Measurements from ENCODE around the gene TMEM42.

TMEM42 gene

DNA sequence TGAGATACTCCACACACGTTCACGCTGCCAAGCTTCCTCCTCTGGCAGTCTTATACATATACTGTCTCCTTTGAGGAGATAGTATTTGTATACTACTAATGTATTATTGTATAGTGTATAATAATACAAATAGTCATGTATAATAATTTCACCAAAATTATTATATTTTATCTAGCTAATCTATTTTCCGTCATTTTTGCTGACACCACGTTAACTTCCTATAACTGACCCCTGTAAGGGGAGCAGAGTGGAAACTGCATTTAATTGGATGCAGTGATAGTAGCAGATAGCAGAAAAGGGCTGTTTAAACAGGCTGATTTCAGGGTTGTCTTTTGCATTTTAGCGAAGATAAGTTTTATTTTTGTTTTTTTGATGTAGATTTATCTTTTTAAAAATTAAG, 30.5 kb upstream of the TMEM42 start:
- Histone ChIP-seq H3K4me3 (ENCODE audit: low read depth, low read length) (no peak overlapping the region), H3K27ac (no peak overlapping the region), H3K9me3 (ENCODE audit: severe bottlenecking) (no peaks in the 10 kb centered on the region), H3K36me3 (peaks cover 59% of the 10 kb centered on the region), H3K27me3 (ENCODE audit: insufficient read depth, low read depth, severe bottlenecking) (no peaks in the 10 kb centered on the region)
- TF ChIP-seq, protein P1, sequence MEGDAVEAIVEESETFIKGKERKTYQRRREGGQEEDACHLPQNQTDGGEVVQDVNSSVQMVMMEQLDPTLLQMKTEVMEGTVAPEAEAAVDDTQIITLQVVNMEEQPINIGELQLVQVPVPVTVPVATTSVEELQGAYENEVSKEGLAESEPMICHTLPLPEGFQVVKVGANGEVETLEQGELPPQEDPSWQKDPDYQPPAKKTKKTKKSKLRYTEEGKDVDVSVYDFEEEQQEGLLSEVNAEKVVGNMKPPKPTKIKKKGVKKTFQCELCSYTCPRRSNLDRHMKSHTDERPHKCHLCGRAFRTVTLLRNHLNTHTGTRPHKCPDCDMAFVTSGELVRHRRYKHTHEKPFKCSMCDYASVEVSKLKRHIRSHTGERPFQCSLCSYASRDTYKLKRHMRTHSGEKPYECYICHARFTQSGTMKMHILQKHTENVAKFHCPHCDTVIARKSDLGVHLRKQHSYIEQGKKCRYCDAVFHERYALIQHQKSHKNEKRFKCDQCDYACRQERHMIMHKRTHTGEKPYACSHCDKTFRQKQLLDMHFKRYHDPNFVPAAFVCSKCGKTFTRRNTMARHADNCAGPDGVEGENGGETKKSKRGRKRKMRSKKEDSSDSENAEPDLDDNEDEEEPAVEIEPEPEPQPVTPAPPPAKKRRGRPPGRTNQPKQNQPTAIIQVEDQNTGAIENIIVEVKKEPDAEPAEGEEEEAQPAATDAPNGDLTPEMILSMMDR (IDR thresholded peaks at IDR 0.05; ENCODE audit: low read depth, low read length), result no peak
- DNase-seq, result no peak

DNA sequence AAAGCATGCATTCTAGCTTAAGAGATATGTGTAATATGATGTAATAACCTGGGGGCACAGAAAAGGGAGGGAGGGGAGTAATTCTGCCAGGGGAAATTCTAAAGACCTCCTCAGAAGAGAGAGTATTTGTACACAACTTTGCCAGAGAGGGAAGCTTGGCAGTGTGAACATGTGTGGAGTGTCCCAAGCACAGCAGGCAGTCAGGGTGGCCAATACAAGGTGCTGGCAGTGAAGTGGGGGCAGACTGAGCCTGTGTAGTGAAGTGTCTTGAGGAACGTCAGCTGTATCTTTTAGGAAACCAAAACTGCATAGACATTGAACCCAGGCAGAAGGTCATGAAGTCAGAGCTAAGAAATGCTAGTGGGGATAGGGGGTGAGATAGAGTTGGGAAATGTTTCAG, 29.7 kb upstream of the TMEM42 start:
- no peaks in the 10 kb centered on the region for H3K9me3 ChIP-seq (ENCODE audit: severe bottlenecking)
- peaks cover 59% of the 10 kb centered on the region for H3K36me3 ChIP-seq
- H3K27me3 ChIP-seq (ENCODE audit: insufficient read depth, low read depth, severe bottlenecking), result no peaks in the 10 kb centered on the region
- no peak overlapping the region for H3K27ac ChIP-seq
- no peak overlapping the region for H3K4me3 ChIP-seq (ENCODE audit: low read depth, low read length)
- DNase-seq, result no peak
- TF ChIP-seq, protein P1 (IDR thresholded peaks at IDR 0.05; ENCODE audit: low read depth, low read length), result no peak

DNA sequence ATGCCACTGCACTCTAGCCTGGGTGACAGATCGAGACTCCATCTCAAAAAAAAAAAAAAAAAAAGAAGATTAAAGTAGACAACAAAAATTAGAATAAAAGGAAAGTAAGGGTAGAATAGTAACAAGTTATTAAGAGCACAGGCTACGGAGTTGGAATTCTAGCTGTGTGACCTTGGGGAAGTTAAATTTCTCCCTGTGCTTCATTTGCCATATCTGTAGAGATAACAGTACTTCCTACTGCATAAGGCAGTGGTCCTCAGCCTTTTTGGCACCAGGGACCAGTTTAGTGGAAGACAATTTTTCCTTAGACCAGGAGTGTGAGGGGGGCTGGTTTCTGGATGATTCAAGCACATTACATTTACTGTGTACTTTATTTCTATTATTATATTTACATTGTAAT, 28.7 kb upstream of the TMEM42 start:
- Histone ChIP-seq H3K4me3 (ENCODE audit: low read depth, low read length) (no peak overlapping the region), H3K27me3 (ENCODE audit: insufficient read depth, low read depth, severe bottlenecking) (no peaks in the 10 kb centered on the region), H3K36me3 (peaks cover 59% of the 10 kb centered on the region), H3K9me3 (ENCODE audit: severe bottlenecking) (no peaks in the 10 kb centered on the region), H3K27ac (no peak overlapping the region)
- TF ChIP-seq, protein P1 (IDR thresholded peaks at IDR 0.05; ENCODE audit: low read depth, low read length), result no peak
- no peak for DNase-seq

GRCh38 chr3:44833394-44833793, 28.3 kb upstream of the TMEM42 start:
- TF ChIP-seq, protein P1 (IDR thresholded peaks at IDR 0.05; ENCODE audit: low read depth, low read length), result no peak
- no peak for DNase-seq
- Histone ChIP-seq H3K4me3 (ENCODE audit: low read depth, low read length) (no peak overlapping the region), H3K36me3 (peaks cover 59% of the 10 kb centered on the region), H3K27ac (no peak overlapping the region), H3K27me3 (ENCODE audit: insufficient read depth, low read depth, severe bottlenecking) (no peaks in the 10 kb centered on the region), H3K9me3 (ENCODE audit: severe bottlenecking) (no peaks in the 10 kb centered on the region)

- Histone ChIP-seq H3K9me3 (ENCODE audit: severe bottlenecking) (no peaks in the 10 kb centered on the region), H3K4me3 (ENCODE audit: low read depth, low read length) (no peak overlapping the region), H3K27me3 (ENCODE audit: insufficient read depth, low read depth, severe bottlenecking) (no peaks in the 10 kb centered on the region), H3K27ac (no peak overlapping the region), H3K36me3 (peaks cover 55% of the 10 kb centered on the region)
- TF ChIP-seq, protein P1 (IDR thresholded peaks at IDR 0.05; ENCODE audit: low read depth, low read length), result no peak
- no peak for DNase-seq
These were observed 26.0 kb upstream of the TMEM42 start for GRCh38 chr3:44835684-44836083.

GRCh38 chr3:44842376-44842775, 19.3 kb upstream of the TMEM42 start:
- Histone ChIP-seq H3K4me3 (ENCODE audit: low read depth, low read length) (no peak overlapping the region), H3K36me3 (peaks cover 75% of the 10 kb centered on the region), H3K27ac (no peak overlapping the region), H3K27me3 (ENCODE audit: insufficient read depth, low read depth, severe bottlenecking) (no peaks in the 10 kb centered on the region), H3K9me3 (ENCODE audit: severe bottlenecking) (no peaks in the 10 kb centered on the region)
- no peak for DNase-seq
- TF ChIP-seq, protein P1 (IDR thresholded peaks at IDR 0.05; ENCODE audit: low read depth, low read length), result no peak

Data from WERI-Rb-1 (cell line).